Measurements from ENCODE around the gene WDFY4.
A peak's percentile ranks its signal among the peaks of the same experiment; 100 is the strongest.

The WDFY4 gene

GRCh38 chr10:48651839-48652238, 32.8 kb upstream of the WDFY4 start:
- no peak for TF ChIP-seq CTCF (IDR thresholded peaks at IDR 0.05; ENCODE audit: insufficient read depth, missing control alignments)
- DNase-seq (ENCODE audit: insufficient read length, low spot score) (no peak), FAIRE-seq (no peak)

GRCh38 chr10:48652344-48652743, 32.3 kb upstream of the WDFY4 start:
- no peak for TF ChIP-seq CTCF (IDR thresholded peaks at IDR 0.05; ENCODE audit: insufficient read depth, missing control alignments)
- DNase-seq (ENCODE audit: insufficient read length, low spot score) (no peak), FAIRE-seq (no peak)

GRCh38 chr10:48653347-48653746, 31.3 kb upstream of the WDFY4 start:
- no peak for TF ChIP-seq CTCF (IDR thresholded peaks at IDR 0.05; ENCODE audit: insufficient read depth, missing control alignments)
- no peak for DNase-seq (ENCODE audit: insufficient read length, low spot score)
- FAIRE-seq: no peak

- FAIRE-seq (no peak), DNase-seq (ENCODE audit: insufficient read length, low spot score) (no peak)
- TF ChIP-seq CTCF (IDR thresholded peaks at IDR 0.05; ENCODE audit: insufficient read depth, missing control alignments): no peak
These were observed 30.6 kb upstream of the WDFY4 start for GRCh38 chr10:48653944-48654698.

GRCh38 chr10:48655411-48656240, 29.0 kb upstream of the WDFY4 start:
- no peak for FAIRE-seq
- TF ChIP-seq CTCF (IDR thresholded peaks at IDR 0.05; ENCODE audit: insufficient read depth, missing control alignments): no peak
- no peak for DNase-seq (ENCODE audit: insufficient read length, low spot score)

- FAIRE-seq: no peak
These were observed 28.3 kb upstream of the WDFY4 start for GRCh38 chr10:48656241-48656913.

More at GRCh38 chr10:48656241-48656913, 28.3 kb upstream of the WDFY4 start:
- peak; percentile 85 for TF ChIP-seq CTCF (IDR thresholded peaks at IDR 0.05; ENCODE audit: insufficient read depth, missing control alignments)
- peak; percentile 42 for DNase-seq (ENCODE audit: insufficient read length, low spot score)
